Liver (tissue), 9 donors: Measurements from ENCODE around the gene ACTR8. TPM values are rescaled to one million over a fixed set of nuclear protein-coding genes. Genes with fewer than 3 reads are reported as not detected.

ENCODE experiments used
- DNase-seq: peaks from one replicate; pipeline ENCODE4 v3.0.0-alpha.2; 2017; ENCODE audit warnings: low spot score
- H3K27ac ChIP-seq, 2 donors: one replicate each; pipeline ENCODE4 v1.7.0; 2013; ENCODE audit warnings: inconsistent platforms in 2 of 2, low read length in 2 of 2, control low read depth in 1 of 2, low read depth in 1 of 2, mild to moderate bottlenecking in 1 of 2
- H3K27me3 ChIP-seq, 4 donors: one replicate each; pipeline versions ENCODE4 v1.6.1 to v1.7.0; 2013; ENCODE audit warnings: low read length in 3 of 4, inconsistent platforms in 1 of 4, mild to moderate bottlenecking in 1 of 4, moderate library complexity in 1 of 4; ENCODE audit not compliant: control insufficient read depth in 4 of 4, insufficient read depth in 4 of 4
- H3K36me3 ChIP-seq, 4 donors: one replicate each; pipeline versions ENCODE4 v1.6.1 to v1.7.0; 2013; ENCODE audit warnings: low read length in 3 of 4, mild to moderate bottlenecking in 3 of 4, low read depth in 1 of 4, moderate library complexity in 1 of 4; ENCODE audit not compliant: control insufficient read depth in 4 of 4, insufficient read depth in 3 of 4
- H3K4me1 ChIP-seq, 4 donors: one replicate each; pipeline versions ENCODE4 v1.6.1 to v1.7.0; 2013; ENCODE audit warnings: low read length in 3 of 4, mild to moderate bottlenecking in 3 of 4, moderate library complexity in 1 of 4; ENCODE audit not compliant: control insufficient read depth in 4 of 4, insufficient read depth in 4 of 4
- H3K4me3 ChIP-seq, 3 donors: one replicate each; pipeline versions ENCODE4 v1.6.1 to v1.7.0; 2013; ENCODE audit warnings: low read length in 3 of 3, control low read depth in 1 of 3, low read depth in 1 of 3, mild to moderate bottlenecking in 1 of 3
- H3K9ac ChIP-seq, 2 donors: one replicate each; pipeline ENCODE4 v1.7.0; 2013; ENCODE audit warnings: low read length in 2 of 2, mild to moderate bottlenecking in 2 of 2, moderate library complexity in 2 of 2, control low read depth in 1 of 2, low read depth in 1 of 2
- H3K9me3 ChIP-seq, 4 donors: one replicate each; pipeline versions ENCODE4 v1.6.1 to v1.7.0; 2013; ENCODE audit warnings: low read length in 3 of 4; ENCODE audit not compliant: control insufficient read depth in 4 of 4
- ATF3 ChIP-seq: IDR thresholded peaks from 2 replicates; pipeline ENCODE4 v1.6.1; 2016; ENCODE audit warnings: antibody characterized with exemption
- CTCF ChIP-seq: fragments of 150-350 bp; IDR thresholded peaks from 2 replicates; pipeline ENCODE4 v1.5.1; 2017; ENCODE audit warnings: improper control_type of control experiment, low read depth, low read length; ENCODE audit not compliant: missing input control
- FOXA1 ChIP-seq: IDR thresholded peaks from 2 replicates; pipeline ENCODE4 v1.6.1; 2016; ENCODE audit warnings: antibody characterized with exemption
- FOXA2 ChIP-seq: IDR thresholded peaks from 2 replicates; pipeline ENCODE4 v1.6.1; 2016; ENCODE audit warnings: antibody characterized with exemption
- GABPA ChIP-seq, 2 donors: IDR thresholded peaks in 1 of 2; conservative IDR thresholded peaks in 1 of 2; 2 replicates each; pipeline ENCODE4 v1.6.1; 2016; ENCODE audit warnings: antibody characterized with exemption in 2 of 2, mild to moderate bottlenecking in 1 of 2, moderate library complexity in 1 of 2
- HNF4A ChIP-seq, 2 donors: conservative IDR thresholded peaks; 2 replicates each; pipeline ENCODE4 v1.6.1; 2016; ENCODE audit warnings: antibody characterized with exemption in 2 of 2, mild to moderate bottlenecking in 2 of 2
- HNF4G ChIP-seq: IDR thresholded peaks from 2 replicates; pipeline ENCODE4 v1.6.1; 2016; ENCODE audit warnings: antibody characterized with exemption
- JUND ChIP-seq, 2 donors: IDR thresholded peaks; 2 replicates each; pipeline ENCODE4 v1.6.1; 2016; ENCODE audit warnings: antibody characterized with exemption in 2 of 2
- MAX ChIP-seq: IDR thresholded peaks from 2 replicates; pipeline ENCODE4 v1.6.1; 2016; ENCODE audit warnings: antibody characterized with exemption
- NR2F2 ChIP-seq: IDR thresholded peaks from 2 replicates; pipeline ENCODE4 v1.6.1; 2016; ENCODE audit warnings: antibody characterized with exemption
- RAD21 ChIP-seq, 2 donors: IDR thresholded peaks; 2 replicates each; pipeline ENCODE4 v1.6.1; 2016; ENCODE audit warnings: antibody characterized with exemption in 2 of 2, mild to moderate bottlenecking in 2 of 2
- REST ChIP-seq: IDR thresholded peaks from 2 replicates; pipeline ENCODE4 v1.6.1; 2016; ENCODE audit warnings: antibody characterized with exemption, mild to moderate bottlenecking
- RXRA ChIP-seq, 2 donors: IDR thresholded peaks; 2 replicates each; pipeline ENCODE4 v1.6.1; 2017 to 2018; ENCODE audit warnings: antibody characterized with exemption in 2 of 2, mild to moderate bottlenecking in 1 of 2
- SP1 ChIP-seq: IDR thresholded peaks from 2 replicates; pipeline ENCODE4 v1.6.1; 2018; ENCODE audit warnings: antibody characterized with exemption, mild to moderate bottlenecking
- TAF1 ChIP-seq: conservative IDR thresholded peaks from 2 replicates; pipeline ENCODE4 v1.6.1; 2016; ENCODE audit warnings: antibody characterized with exemption, mild to moderate bottlenecking
- ZBTB33 ChIP-seq: IDR thresholded peaks from 2 replicates; pipeline ENCODE4 v1.6.1; 2016; ENCODE audit warnings: antibody characterized with exemption
- WGBS: extraction: QIAGEN DNeasy Blood & Tissue Kit; methylation state at CpG from one replicate; pipeline ENCODE4 v1.1.7; 2013; 5-methylcytosine and 5-hydroxymethylcytosine counted together
- polyA plus RNA-seq, 2 donors: library from polyadenylated mRNA; stranded (reverse) in 1 of 2; unstranded in 1 of 2; fragments of 200-250 nt in 1 of 2; fragments of >200 nt in 1 of 2; fragmentation: Nextera tagmentation in 1 of 2; extraction: Ambion mirVana in 1 of 2; gene quantifications; one replicate each; pipeline versions ENCODE4 v1.2.1 to v1.2.3, GENCODE V29; 2013 to 2015
- total RNA-seq, 2 donors: library from RNA; depleted of rRNA; stranded (reverse); fragments of >200 nt; gene quantifications; one replicate each; pipeline ENCODE4 v1.2.3, GENCODE V29; 2014
- donor health status: healthy.
- donor health status: healthy.
- donor health status: healthy.
- donor health status: healthy.
- donor health status: healthy.

ACTR8 gene
- total and polyA plus RNA-seq, 4 donors: 3.2 to 16.7 (median 7.7) TPM

- no peak for DNase-seq
- no peak overlapping the region for H3K4me3 ChIP-seq
- peaks cover 0 to 2% (median 0%) of the 10 kb centered on the region in 4 donors for H3K4me1 ChIP-seq
- no peaks in the 10 kb centered on the region for H3K9me3 ChIP-seq
- no peak overlapping the region for H3K27ac ChIP-seq
- H3K9ac ChIP-seq: no peak overlapping the region
- H3K36me3 ChIP-seq: peaks cover 0 to 12% (median 5%) of the 10 kb centered on the region in 4 donors
- WGBS: 82% methylated on average over 2 of the region's 2 CpGs
- TF ChIP-seq HNF4A (conservative IDR thresholded peaks at IDR 0.05) (no peak), REST (no peak), RAD21 (IDR thresholded peaks at IDR 0.05) (no peak), NR2F2 (no peak), SP1 (no peak), FOXA2 (no peak), FOXA1 (no peak), HNF4G (no peak), GABPA (IDR thresholded peaks at IDR 0.05 in 1 of 2, conservative IDR thresholded peaks at IDR 0.05 in 1 of 2) (no peak), ZBTB33 (no peak), MAX (no peak), JUND (IDR thresholded peaks at IDR 0.05) (no peak), CTCF (no peak), TAF1 (no peak)
- no peaks in the 10 kb centered on the region for H3K27me3 ChIP-seq
These were observed 52.3 kb downstream of the ACTR8 start for GRCh38 chr3:53829605-53830004.

GRCh38 chr3:53828581-53828980 lies 53.4 kb downstream of the ACTR8 start:
- H3K4me1 ChIP-seq: peaks cover 0 to 2% (median 0%) of the 10 kb centered on the region in 4 donors

More at GRCh38 chr3:53828581-53828980, 53.4 kb downstream of the ACTR8 start:
- Histone ChIP-seq H3K27me3 (no peaks in the 10 kb centered on the region), H3K27ac (no peak overlapping the region), H3K9ac (no peak overlapping the region), H3K9me3 (no peaks in the 10 kb centered on the region), H3K4me3 (no peak overlapping the region), H3K36me3 (peaks cover 0 to 12% (median 4%) of the 10 kb centered on the region in 4 donors)
- WGBS: 90% methylated on average over 1 of the region's 1 CpG
- no peak for TF ChIP-seq ZBTB33
- no peak for TF ChIP-seq REST
- no peak for TF ChIP-seq ATF3
- no peak for TF ChIP-seq RXRA (IDR thresholded peaks at IDR 0.05)
- TF ChIP-seq SP1: no peak
- TF ChIP-seq HNF4G: no peak
- TF ChIP-seq JUND (IDR thresholded peaks at IDR 0.05): no peak
- no peak for TF ChIP-seq FOXA2
- TF ChIP-seq GABPA (IDR thresholded peaks at IDR 0.05 in 1 of 2, conservative IDR thresholded peaks at IDR 0.05 in 1 of 2): no peak
- TF ChIP-seq TAF1: no peak
- no peak for TF ChIP-seq FOXA1
- DNase-seq: no peak
